ENCODE data around the gene HNRNPH3. TPM values are rescaled to one million over a fixed set of nuclear protein-coding genes. Genes with fewer than 3 reads are reported as not detected.
A peak's percentile ranks its signal among the peaks of the same experiment; 100 is the strongest.

Gene HNRNPH3, protein sequence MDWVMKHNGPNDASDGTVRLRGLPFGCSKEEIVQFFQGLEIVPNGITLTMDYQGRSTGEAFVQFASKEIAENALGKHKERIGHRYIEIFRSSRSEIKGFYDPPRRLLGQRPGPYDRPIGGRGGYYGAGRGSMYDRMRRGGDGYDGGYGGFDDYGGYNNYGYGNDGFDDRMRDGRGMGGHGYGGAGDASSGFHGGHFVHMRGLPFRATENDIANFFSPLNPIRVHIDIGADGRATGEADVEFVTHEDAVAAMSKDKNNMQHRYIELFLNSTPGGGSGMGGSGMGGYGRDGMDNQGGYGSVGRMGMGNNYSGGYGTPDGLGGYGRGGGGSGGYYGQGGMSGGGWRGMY
- 10 to 100 TPM; 47.8 to 75.8 (median 56.8) TPM for total RNA-seq

DNA sequence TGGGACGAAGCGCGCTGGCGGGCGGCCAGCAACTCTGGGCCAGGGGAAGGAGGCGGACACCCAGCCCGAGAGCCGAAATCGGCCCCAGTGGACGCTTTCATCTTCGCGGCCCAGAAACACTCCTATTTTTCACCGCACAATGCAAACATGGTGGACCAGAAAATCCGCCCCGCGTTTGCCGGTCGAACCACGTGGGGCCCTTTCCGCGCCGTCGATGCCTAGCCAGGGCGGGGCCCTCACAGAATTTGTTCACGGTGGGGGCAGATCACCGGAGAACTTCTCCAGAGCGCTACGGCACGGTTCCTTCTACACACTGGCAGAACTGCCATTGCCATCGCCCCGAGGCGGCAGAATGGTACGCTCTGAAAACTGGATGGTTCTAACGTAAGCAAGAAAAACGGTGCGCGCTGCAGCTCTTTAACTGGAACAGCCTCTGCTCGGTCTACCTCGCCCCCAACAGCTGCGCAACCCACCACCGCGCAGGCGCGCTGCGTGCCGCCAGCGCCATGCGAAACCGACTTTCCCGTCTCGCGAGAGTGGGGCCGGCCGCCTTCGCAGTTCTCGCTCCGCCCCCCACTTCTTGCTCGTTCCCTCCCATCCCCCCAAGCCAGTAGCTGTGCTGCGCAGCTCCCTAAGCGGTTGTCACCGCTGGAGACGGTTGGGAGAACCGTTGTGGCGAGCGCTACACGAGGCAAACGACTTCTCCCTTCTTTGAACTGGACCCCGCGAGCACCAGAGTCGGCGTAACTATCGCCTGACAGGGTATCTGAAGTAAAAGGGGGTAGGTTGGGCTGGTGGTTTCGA, at the start of gene HNRNPH3:
HNRNPH3 (plus strand) TSS at position 610 of the 804 bp plus-strand sequence. CDS start 5,158 bp downstream, outside the sequence.
- intact Hi-C loops (cut with DNase I), result no loop called here
- H3K36me3 ChIP-seq, result no peaks in the 10 kb centered on the region
- 1% methylated on average over 28 to 45 of the region's 73 CpGs for WGBS, 2 donors
- DNase-seq, result peak; percentile 98
- H3K27ac ChIP-seq, result peak within 1 kb of the TSS; percentile 99
- no peaks in the 10 kb centered on the region for H3K27me3 ChIP-seq
- H3K9me3 ChIP-seq, result no peaks in the 10 kb centered on the region
- H3K4me3 ChIP-seq (replicated peaks in 1 of 3), result peak within 1 kb of the TSS; percentile 57 to 89 (median 76)
- TF ChIP-seq POLR2A (IDR thresholded peaks at IDR 0.05), result peak; percentile 97 to 100
- TF ChIP-seq, protein P1, sequence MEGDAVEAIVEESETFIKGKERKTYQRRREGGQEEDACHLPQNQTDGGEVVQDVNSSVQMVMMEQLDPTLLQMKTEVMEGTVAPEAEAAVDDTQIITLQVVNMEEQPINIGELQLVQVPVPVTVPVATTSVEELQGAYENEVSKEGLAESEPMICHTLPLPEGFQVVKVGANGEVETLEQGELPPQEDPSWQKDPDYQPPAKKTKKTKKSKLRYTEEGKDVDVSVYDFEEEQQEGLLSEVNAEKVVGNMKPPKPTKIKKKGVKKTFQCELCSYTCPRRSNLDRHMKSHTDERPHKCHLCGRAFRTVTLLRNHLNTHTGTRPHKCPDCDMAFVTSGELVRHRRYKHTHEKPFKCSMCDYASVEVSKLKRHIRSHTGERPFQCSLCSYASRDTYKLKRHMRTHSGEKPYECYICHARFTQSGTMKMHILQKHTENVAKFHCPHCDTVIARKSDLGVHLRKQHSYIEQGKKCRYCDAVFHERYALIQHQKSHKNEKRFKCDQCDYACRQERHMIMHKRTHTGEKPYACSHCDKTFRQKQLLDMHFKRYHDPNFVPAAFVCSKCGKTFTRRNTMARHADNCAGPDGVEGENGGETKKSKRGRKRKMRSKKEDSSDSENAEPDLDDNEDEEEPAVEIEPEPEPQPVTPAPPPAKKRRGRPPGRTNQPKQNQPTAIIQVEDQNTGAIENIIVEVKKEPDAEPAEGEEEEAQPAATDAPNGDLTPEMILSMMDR (IDR thresholded peaks at IDR 0.05), result peak in 2 of 6 experiments; percentile 17 to 33
- H3K4me1 ChIP-seq, result peaks cover 44 to 48% of the 10 kb centered on the region in 2 donors

DNA sequence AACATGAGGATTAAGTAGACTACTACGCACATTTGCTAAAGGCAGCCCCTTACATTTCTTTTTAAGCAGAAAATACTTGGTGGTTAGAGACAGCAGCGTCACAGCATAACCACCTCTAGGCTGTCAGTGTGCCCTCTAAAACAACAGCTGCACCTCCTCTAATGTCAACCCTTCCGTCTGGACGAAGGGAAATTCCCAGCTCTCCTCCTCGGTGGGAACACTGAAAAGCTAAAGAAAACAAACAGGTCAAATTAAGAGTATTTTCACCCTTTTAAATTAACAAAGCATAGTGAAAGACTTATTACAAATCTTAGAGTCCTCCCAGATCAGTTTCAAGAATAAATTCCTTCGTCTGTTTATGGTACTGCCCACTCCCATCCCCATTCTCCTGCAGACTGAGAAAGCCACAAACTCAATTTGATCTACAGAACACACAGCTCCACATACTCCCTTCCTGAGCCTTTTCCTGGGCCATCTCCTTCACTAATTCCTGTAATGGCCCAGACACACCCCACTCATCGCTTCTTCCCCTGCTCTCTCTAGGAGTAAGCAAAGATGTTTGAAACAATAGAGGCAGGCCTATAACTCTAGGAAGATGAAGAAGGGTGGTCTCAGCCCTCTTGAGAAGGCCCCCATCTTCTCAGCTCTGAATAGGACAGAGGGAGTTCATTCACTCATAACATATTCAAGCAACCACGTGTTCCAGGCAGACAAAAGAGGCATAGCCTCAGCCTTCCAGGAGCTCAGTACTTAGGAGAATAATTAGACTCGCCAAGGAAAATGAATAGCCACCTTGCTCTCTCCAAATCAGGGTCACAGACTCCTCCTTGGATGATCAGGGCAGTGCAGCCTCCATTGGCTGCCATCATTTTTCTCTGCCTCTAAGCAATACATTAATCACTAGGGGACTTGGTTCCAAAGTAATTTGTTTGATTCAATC, 47.5 kb upstream of the HNRNPH3 start:
- Histone ChIP-seq H3K4me1 (no peaks in the 10 kb centered on the region), H3K27me3 (no peaks in the 10 kb centered on the region), H3K4me3 (replicated peaks in 1 of 3) (no peak overlapping the region), H3K27ac (no peak overlapping the region), H3K9me3 (no peaks in the 10 kb centered on the region), H3K36me3 (no peaks in the 10 kb centered on the region)
- no peak for DNase-seq
- intact Hi-C loops (cut with DNase I), result no loop called here
- 73 to 77% methylated on average over 9 of the region's 9 CpGs for WGBS, 2 donors
- no peak for TF ChIP-seq POLR2A (IDR thresholded peaks at IDR 0.05)
- TF ChIP-seq, protein P1 (IDR thresholded peaks at IDR 0.05), result no peak

DNA sequence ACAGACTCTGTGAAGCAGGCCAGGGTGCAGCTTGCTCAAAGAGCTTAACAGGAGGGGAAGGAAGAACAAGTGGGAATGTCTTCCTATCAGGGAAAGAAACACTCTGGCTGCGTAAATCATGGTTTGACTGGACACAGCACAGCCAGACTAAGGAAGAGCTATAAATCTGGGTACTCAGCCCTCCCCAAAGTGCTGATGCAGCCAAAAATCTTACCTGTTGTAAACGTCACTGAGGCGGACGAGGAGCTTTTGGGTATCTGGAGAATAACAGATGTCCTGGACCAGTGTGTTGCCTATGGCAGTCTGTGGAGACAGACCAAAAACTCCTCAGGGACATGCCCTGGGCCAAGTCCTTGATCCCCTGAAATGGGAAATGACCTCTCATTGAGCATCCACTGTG, 43.1 kb upstream of the HNRNPH3 start:
- DNase-seq, result no peak
- Histone ChIP-seq H3K27ac (no peak overlapping the region), H3K27me3 (no peaks in the 10 kb centered on the region), H3K4me1 (no peaks in the 10 kb centered on the region), H3K4me3 (replicated peaks in 1 of 3) (no peak overlapping the region), H3K9me3 (no peaks in the 10 kb centered on the region), H3K36me3 (no peaks in the 10 kb centered on the region)
- WGBS, 2 donors, result 92 to 96% methylated on average over 4 of the region's 4 CpGs
- TF ChIP-seq, protein P1 (IDR thresholded peaks at IDR 0.05), result no peak
- no peak for TF ChIP-seq POLR2A (IDR thresholded peaks at IDR 0.05)
- intact Hi-C loops (cut with DNase I), result no loop called here

DNA sequence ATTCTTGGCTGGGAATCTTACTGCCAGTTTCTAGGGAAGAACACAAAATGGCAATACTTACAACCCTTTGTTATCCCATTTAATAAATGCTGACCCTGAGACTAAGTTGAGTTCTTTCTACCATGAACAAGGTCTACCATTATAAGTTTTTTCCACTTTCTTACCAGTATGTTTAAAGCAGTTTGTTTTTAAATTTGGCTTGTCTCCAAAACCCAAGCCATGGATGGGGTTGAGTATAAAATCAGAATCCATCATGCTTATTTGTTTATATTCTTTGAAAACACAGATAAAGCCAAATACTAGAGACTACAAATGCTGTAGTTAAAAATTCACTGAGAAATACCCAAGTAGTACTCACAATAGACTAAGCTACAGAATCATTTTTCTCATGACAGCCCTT, 41.1 kb upstream of the HNRNPH3 start:
- intact Hi-C loops (cut with DNase I), result no loop called here
- Histone ChIP-seq H3K4me1 (no peaks in the 10 kb centered on the region), H3K9me3 (no peaks in the 10 kb centered on the region)

More for the DNA sequence above, 41.1 kb upstream of the HNRNPH3 start:
- no peak for DNase-seq
- Histone ChIP-seq H3K27ac (no peak overlapping the region), H3K27me3 (no peaks in the 10 kb centered on the region), H3K4me3 (replicated peaks in 1 of 3) (no peak overlapping the region), H3K36me3 (no peaks in the 10 kb centered on the region)
- TF ChIP-seq, protein P1 (IDR thresholded peaks at IDR 0.05), result no peak
- TF ChIP-seq POLR2A (IDR thresholded peaks at IDR 0.05), result no peak

Measured in thyroid gland (tissue), 4 donors.